GM21360 (cell line): ENCODE data around the gene TOM1.

Experiments used
- ATAC-seq: cut with Tn5 transposase; IDR thresholded peaks from one replicate; pipeline ENCODE4 v1.9.1; 2021; ENCODE audit warnings: mild to moderate bottlenecking, moderate library complexity; ENCODE audit not compliant: unreplicated experiment

The TOM1 gene

GRCh38 chr22:35306350-35306967 is 6.8 kb downstream of the TOM1 start:
- ATAC-seq: no peak

- ATAC-seq: no peak
Observed at GRCh38 chr22:35307372-35307771, 7.7 kb downstream of the TOM1 start.

- no peak for ATAC-seq
Observed at GRCh38 chr22:35307892-35308291, 8.2 kb downstream of the TOM1 start.

GRCh38 chr22:35308480-35309021 is 8.9 kb downstream of the TOM1 start:
- ATAC-seq: peak; percentile 37

- no peak for ATAC-seq
Observed at GRCh38 chr22:35310556-35311550, 11.2 kb downstream of the TOM1 start.

- ATAC-seq: no peak
Observed at GRCh38 chr22:35311551-35311999, 11.9 kb downstream of the TOM1 start.

GRCh38 chr22:35312198-35313059 is 12.7 kb downstream of the TOM1 start:
- ATAC-seq: no peak

- ATAC-seq: no peak
Observed at GRCh38 chr22:35313311-35314121, 13.8 kb downstream of the TOM1 start.

GRCh38 chr22:35314161-35314942 is 14.7 kb downstream of the TOM1 start:
- no peak for ATAC-seq

- ATAC-seq: no peak
Observed at GRCh38 chr22:35315141-35315854, 15.6 kb downstream of the TOM1 start.

- ATAC-seq: no peak
Observed at GRCh38 chr22:35315855-35316745, 16.4 kb downstream of the TOM1 start.

GRCh38 chr22:35316751-35317150 is 17.1 kb downstream of the TOM1 start:
- ATAC-seq: no peak

- no peak for ATAC-seq
Observed at GRCh38 chr22:35317680-35318290, 18.1 kb downstream of the TOM1 start.

- no peak for ATAC-seq
Observed at GRCh38 chr22:35318346-35319215, 18.9 kb downstream of the TOM1 start.

GRCh38 chr22:35319244-35319985 is 19.7 kb downstream of the TOM1 start:
- no peak for ATAC-seq
